GM19467 (cell line): ENCODE data around the gene SMTNL1.
"Not testable (repeated sequence)": the region's sequence is repeated elsewhere in the genome, so short reads cannot be mapped to it uniquely, and the experiment has no call there.

Source experiments
- ATAC-seq: cut with Tn5 transposase; IDR thresholded peaks from one replicate; pipeline ENCODE4 v1.9.1; 2021; ENCODE audit warnings: mild to moderate bottlenecking, moderate library complexity; ENCODE audit not compliant: unreplicated experiment

The SMTNL1 gene

DNA sequence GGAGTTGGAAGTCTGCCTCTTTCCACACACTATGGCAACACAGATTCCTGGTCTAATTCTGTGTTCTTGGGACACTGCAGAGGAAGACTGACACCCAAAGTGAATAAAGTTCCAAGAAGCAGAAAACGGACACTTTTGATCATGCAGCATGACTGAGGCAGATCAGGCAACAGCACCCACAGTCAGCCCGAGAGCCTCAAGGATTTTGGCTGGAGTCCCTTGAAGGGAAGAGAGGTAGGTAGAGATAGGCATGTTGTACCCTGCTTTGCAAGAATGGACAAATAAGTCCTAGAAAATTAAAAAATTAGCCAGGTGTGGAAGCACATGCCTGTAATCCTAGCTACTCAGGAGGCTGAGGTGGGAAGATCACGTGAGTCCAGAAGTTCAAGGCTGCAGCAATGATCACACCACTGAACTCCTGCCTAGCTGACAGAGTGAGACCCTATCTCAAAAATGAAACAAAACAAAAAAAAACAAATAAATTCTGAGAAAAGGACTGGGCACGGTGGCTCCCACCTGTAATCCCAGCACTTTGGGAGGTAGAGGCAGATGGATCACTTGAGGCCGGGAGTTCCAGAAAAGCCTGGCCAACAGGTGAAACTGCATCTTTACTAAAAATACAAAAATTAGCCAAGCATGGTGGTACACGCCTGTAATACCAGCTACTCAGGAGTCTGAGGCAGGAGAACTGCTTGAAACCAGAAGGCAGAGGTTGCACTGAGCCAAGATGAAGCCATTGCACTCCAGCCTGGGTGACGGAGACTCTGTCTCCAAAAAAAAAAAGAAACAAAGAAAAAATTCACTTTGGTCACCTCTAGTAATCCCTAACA lies 28.8 kb upstream of the SMTNL1 start:
- no peak for ATAC-seq

DNA sequence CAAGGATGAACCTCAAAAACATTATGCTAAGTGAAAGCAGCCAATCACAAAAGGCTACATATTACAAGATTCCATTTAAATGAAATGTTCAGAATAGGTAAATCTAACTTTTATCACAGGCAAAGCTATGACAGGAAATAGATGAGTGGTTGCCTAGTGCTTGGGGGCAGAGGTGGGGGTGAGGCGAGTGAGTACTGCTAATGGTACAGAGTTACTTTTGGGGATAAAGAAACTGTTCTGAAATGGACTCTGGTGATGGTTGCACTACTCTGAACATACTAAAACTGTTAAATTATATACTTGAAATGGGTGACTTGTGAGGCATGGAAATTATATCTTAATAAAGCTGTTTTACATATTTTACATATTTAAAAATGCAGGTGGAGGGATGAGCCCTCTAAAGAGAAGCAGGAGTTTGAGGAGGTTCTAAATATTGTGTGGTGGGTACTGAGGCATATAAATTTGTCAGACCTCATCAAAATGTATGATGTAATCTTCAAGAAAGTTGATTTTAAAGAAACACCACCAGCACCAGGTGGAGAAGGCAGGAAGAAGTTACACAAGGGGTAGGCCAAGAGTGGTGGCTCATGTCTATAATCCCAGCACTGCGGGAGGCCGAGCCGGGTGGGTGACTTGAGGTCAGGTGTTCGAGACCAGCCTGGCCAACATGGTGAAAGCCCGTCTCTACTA lies 25.5 kb upstream of the SMTNL1 start:
- ATAC-seq = no peak

DNA sequence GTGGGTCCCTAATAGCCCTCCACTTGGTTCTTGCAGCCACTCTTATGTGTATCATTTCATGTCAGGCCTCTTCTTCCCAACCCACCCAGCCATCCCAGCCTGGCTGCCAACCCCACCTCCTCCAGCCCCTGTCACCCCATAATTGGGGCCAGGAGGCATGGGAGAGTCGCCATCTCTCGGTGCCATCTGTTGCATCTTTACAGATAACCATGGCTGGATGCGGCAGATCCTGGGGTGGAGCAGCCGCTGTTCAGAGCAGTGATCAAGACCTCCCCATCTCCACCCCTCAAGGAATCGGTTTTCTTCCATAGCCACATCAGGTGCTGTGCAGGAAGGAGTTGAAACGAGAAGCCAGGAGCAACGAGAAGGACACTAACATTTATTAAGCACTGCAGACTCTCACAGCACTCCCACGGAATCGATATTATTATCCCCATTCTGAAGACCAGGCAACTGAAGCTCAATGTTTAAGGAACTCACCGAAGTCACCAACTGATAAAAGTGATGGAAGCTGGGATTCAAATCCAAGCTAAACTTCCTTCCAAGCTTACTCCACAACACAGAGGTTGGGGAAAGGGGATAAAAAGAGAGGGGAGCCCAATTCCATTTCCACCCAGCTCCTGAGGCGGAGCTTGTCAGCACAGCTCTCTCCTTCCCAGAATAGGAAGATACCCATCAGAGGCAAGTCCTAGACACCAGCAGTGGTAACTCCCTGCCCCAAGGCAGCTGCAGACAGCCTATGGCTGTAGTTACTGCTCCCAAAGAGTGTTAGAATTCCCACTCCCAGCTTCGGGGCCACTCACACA lies 24.5 kb upstream of the SMTNL1 start:
- no peak for ATAC-seq

DNA sequence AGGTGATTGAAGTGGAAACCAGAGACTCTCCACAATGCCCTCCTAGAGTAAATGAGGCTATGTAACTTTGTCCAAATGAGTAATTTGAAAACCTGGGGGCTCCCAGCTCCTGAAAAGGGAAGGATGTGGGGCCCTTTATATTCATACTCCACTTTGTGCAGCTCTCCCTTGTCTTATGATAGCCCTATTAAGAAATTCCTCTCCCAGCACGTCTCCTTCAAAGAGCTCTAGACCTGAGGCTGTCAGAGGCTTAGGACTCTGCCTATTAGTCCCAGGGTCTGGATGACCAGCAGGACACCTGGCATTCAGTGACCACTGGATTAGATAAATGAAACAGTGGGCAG lies 24.0 kb upstream of the SMTNL1 start:
- no peak for ATAC-seq

DNA sequence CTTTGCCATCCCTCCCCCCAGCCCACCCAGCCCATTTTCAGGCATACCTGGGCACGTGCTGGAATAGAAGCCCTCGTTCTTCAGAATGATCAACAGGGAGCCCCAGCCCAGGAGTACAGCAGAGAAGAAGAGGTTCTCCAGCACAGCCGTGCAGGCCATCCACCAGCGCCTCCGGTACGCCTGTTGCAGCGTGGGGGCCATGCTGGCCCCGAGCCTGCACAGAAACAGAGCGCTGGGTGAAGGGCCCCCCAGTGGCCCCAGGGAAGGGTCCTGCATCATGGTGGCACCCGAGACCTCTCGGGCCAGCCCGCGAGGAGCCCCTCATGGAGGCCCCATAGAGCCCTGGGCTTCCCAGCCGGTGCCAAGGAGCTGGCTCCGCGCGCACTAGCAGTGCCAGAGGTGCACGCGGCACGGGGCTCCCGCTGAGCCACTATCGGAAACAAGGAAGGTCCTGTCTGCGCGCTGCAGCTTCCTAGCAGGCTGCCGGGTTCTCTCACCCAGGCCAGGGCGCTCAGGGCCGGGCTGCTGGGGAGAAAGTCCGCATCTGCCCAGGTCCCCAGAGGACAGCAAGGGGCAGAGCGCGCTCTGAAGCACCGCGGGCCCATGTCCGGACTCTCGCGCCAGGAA lies 23.4 kb upstream of the SMTNL1 start:
- peak; percentile 38 for ATAC-seq

DNA sequence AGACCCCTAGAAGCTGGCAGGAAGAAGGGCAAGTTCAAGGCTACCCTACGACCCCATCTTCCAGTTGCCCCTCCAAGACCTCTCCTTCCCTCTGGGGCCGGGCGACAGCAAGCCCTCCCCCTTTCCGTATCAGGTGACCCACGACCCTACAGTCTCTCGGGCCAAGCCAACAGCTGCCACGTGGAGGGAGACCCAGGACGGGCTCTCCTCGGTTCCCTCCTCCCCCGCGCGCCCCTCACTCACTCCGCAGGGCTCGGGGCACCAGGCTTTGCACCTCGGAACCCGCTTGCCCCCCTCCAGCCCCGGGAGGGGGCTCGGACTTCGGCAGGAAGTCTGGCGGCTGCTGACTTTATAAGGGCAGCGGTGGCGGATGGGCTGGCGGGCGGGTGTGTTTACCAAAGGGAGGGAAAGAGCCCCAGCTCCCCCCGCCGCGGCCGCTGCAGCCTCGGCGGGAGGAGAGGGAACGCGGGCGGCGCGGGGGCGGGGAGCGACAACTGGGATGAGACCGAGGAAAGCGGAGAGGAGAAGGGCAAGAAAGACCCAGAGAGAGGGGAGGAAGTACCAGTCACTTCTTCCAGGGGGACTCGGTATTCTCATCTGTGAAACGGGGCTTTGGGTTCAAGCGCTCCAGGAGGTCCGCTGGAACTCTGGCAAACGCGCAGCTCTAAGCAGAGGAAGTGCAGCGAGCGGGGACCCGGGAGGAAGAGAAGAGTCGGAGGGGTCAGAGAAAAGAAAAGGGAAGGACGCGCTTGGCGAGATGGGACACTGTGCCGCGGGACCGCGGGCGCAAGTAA lies 22.7 kb upstream of the SMTNL1 start:
- ATAC-seq = peak; percentile 47

DNA sequence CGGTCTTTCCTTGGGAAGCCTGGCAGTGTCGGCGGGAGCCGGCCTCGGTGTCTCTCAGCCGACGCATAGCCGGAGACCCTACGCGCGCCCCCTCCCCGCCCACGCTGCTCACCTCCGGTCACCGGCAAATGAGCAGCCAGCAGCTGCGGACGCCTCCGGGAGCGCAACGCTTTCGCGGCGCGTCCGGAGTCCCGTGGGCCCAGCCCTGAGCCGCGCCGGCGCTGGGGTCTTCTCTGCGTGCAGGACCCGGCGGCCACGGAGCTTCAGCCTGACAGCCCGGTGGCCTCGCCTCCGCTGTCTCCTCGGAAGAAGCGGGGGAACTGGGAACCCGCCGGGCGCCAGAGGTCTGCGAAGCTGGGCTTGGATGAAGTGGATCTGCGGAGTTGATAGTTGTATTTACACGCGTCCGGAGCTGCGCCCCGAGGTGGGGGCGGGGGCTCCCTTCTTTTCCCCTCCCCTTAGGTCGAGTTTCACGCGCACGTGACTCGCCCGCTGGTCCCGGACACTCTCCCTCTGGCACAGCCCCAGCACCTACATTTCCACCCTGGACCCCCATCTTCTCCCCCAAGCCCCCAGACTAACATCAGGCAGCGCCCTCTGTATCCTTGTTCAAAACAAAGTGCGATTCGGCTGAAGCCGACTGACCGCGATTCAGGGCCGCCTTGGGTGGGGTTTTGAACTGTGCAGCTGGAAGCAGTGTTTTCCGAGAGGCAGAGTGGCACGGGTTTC lies 21.9 kb upstream of the SMTNL1 start, which contains the start of gene SLC43A1:
Gene SLC43A1, minus strand, starts transcription at position 371 of the 729 bp plus-strand sequence. CDS start 1,591 bp downstream, outside the sequence.
- peak; percentile 51 for ATAC-seq

DNA sequence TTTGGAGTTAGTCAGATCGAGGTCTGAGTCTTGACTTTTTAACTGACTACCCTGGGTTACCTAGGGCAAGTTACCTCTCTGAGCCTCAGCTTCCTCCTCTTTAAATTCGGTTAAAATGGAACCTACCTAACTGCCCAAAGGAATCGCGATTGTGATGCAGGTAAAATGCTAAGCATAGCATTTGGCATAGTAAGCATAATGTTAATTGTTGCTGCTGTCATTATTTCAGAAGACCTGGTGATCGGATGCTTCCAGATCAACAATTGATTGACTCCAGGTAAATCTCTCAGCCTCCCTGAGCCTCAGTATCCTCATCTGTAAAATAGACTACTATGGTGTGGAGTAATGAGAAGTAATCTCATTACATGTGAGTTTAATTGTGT lies 21.3 kb upstream of the SMTNL1 start:
- no peak for ATAC-seq

DNA sequence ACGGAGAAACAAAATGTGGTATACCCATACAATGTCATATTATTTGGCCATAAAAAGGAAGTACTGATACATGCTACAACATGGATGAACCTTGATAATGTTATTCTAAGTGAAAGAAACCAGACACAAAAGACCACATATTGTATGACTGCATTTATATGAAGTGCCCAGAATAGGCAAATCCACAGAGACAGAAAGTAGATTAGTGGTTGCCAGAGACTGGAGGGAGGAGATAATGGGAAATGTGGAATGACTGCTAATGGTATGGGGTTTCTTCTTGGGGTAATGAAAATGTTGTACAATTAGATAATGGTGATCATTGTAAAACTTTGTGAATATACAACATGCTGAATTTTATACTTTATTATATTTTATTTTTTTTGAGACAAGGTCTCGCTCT lies 16.3 kb upstream of the SMTNL1 start:
- no peak for ATAC-seq

DNA sequence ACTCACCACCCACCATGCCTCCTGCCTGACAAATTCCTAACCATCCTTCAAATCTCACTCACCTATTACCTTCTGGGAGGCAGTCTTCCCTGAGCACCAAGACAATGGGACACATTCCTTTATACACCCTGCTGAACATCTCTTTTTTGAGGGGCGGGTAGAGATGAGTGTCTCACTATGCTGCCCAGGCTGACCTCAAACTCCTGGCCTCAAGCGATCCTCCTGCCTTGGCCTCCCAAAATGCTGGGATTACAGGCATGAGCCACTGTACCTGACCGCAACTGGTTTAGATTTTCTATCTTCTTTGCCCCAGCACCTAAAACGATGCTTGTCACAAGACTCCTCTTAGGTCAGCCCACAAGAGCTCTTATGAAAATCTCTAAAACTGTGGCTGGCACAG lies 14.0 kb upstream of the SMTNL1 start:
- ATAC-seq = no peak

DNA sequence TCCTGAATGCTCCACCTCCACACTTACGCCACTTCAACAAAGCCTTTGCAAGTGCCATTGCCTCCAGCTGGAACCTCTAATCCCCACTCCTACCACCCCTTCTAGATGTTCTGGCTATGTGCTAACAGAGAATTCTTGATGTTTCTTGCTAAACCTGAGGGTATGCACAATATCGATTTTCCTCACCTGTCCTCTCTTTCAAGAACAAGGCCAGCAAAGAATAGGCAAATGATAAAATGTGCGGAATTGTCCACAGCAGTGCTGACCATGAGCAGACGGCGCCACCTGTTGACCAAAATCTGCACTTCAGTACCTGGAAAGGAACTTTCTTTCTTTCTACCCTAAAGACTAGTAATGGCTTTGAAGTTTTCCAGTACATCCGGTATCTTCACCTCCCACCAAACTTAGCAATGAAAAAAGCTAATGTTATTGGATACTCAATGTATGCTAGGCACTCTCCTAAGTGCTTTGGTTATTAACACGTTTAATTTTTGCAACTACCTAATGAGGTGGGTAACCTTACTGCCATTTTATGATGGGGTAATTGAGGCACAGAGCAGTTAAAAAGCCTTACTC lies 10.3 kb upstream of the SMTNL1 start:
- ATAC-seq = no peak

DNA sequence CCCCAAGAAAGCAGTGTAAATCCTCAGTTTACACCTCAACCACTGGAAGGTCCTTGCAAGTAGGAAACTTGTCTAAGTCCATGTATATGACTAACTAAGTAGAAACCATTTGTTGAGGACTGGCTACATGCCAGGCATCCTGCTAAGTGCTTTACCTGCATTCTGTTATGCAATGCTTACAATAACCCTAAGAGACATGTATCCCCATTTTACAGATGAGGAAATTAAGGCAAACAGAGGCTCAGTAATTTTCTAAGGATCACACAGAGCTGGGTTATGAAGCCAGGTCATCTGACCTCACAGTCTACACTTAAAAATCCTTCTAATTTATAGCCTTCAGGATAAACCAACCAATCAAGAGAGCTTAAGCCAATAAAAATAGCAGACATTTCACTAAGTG lies 8.4 kb upstream of the SMTNL1 start:
- ATAC-seq = no peak

DNA sequence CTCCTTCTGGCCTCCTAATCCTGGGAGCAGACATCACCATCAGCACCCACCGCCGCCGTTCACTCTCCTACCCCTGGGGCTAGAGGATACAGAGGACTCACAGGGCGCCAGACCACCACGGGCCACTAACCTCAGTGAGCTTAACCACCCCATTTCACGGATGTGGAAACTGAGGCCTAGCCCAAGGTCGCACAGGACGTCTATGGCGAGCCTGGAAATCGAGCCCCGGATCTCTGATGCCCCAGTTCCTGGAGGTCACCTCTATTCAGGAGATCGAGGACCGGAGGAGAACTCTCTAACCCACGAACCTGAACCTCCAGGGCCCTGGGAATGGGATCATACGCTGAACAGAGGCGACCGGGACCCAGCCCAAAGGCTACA lies 7.2 kb upstream of the SMTNL1 start:
- no peak for ATAC-seq

DNA sequence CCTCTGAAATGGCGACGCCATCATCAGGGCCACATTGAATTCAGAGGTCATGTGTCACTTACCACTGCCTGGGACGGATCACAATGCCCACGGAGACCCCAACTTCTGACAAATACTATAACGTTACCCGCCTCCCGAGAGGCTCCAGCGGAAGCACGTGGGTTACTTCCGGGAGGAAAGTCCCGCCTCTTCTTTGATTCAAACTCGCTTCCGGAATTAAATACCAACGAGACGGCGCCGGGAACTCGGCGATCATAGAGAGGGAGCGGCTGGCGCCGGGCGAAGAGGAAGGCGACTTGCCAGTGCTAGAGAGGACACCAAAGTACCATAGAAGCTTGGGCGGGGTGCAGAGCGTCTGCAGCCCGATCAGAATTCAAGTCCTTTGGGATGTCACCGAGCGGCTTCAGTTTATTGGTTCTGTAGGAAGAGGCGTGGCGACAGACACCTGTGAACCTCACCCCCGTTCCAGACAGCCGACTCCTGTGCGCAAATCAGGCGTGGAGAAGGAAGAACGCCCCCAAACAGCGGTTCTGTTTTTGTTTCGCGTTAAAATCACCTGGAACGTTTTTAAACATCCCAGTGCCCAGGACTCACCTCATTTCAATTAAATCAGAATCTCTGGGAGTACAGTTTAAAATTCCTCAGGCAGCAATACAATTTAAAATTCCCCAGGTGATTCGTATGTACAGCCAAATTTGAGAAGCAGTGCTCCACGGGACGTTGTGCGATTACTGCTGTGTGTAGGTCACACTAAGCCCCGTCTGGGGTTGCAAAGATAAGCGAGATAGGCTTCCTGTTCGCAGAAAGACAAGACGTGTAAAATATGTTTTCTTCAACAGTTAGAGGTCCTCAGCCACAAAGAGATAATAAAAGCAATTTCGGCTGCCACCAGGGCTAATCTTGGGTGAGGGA lies 6.5 kb upstream of the SMTNL1 start, which contains the start of gene TIMM10:
Gene TIMM10, minus strand, starts transcription at position 159 of the 912 bp plus-strand sequence. CDS start 565 bp downstream, outside the sequence.
- ATAC-seq = peak; percentile 98

DNA sequence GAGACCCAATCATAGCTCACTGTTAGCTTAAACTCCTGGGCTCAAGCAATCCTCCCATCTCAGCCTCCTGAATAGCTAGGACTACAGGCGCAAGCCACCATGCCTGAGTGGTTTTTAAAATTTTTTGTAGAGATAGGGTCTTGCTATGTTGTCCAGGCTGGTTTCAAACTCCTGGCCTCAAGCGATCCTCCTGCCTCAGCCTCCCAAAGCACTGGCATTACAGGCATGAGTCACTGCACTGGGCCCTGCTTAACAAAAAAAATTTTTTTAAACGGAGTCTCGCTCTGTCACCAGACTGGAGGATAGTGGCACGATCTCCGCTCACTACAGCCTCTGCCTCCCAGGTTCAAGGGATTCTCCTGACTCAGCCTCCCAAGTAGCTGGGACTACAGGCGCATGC lies 2.9 kb upstream of the SMTNL1 start:
- not testable (repeated sequence) for ATAC-seq

DNA sequence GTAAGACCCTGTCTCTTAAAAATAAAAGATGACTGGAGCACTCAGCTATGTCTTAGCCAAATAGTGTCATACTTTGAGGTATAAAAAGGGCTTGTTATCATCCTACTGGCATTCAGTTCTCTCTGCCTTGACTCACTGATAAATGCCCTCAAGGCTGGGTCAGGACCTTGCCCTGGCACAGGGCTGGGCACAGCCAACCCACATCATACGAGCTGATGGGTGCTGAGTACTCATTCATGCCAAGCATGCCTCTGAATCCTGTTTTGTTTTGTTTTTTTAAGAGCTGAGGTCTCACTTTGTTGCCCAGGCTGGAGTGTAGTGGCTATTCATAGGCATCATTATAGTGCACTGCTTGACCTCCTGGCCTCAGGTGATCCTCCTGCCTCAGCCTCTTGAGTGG lies 1.9 kb downstream of the SMTNL1 start:
- ATAC-seq = no peak

DNA sequence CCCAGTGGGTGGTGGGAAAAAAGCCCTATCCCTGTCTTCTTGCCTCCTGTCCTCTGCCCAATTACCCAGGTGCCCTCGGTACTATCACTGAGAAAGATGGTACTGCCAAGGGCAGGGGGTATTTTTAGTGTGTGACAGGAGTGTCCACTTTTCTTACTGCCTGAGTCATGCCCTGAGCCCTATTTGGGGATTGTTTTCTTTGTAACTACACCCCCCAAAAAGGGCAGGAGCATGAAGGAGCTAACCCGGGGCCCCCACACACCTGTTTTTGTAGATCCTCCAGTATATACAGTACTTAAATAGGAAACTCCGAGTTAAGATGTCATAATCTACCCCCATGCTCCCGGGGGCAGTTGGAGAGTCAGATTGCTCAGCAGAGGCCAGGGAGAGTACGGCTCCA lies 3.8 kb downstream of the SMTNL1 start:
- ATAC-seq = no peak

DNA sequence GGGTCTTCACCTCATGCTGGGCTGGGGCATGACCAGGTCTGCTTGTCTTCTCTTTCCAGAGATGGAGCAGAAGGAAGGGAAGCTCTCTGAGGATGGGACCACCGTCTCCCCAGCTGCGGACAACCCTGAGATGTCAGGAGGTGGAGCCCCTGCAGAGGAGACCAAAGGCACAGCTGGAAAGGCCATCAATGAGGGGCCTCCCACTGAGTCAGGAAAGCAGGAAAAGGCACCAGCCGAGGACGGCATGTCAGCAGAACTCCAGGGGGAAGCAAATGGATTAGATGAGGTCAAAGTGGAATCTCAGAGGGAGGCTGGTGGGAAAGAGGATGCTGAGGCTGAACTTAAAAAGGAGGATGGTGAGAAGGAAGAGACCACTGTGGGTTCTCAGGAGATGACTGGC lies 5.2 kb downstream of the SMTNL1 start:
- ATAC-seq = no peak
